ENCODE measurements around the gene PRDM5.

DNA sequence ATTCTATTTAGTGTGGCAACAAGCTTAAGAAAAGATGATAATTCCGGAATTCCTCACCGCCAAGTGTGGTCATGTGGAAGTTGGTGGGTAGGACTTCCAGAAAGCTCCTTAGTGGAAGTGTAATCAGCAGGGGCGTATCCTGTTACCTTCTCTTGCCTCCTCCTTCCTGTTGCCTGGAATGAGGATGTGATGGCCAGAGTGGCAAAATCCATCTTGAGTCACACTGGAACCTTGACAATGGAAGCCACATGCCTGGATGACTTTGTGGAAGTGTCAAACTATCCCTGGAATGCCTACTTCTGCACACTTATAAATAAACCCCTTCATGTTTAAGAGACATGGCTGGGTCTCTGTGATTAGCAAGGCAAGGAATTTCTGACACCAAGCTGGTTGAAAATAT, 191.0 kb downstream of the PRDM5 start:
- TF ChIP-seq YY1 (IDR thresholded peaks at IDR 0.05; ENCODE audit: insufficient read depth, insufficient read length) (no peak), ZNF274 (IDR thresholded peaks at IDR 0.05; ENCODE audit: low read depth, low read length) (no peak)

Data from NT2/D1 (cell line).